NOMO-1 (cell line): Measurements from ENCODE around the gene TTLL9.

Source experiments
- DNase-seq, 2 experiments: peaks; one replicate each; lab custom pipeline; 2025; ENCODE audit not compliant: unreplicated experiment in 2 of 2; lab: John Stamatoyannopoulos, UW

TTLL9 gene

DNA sequence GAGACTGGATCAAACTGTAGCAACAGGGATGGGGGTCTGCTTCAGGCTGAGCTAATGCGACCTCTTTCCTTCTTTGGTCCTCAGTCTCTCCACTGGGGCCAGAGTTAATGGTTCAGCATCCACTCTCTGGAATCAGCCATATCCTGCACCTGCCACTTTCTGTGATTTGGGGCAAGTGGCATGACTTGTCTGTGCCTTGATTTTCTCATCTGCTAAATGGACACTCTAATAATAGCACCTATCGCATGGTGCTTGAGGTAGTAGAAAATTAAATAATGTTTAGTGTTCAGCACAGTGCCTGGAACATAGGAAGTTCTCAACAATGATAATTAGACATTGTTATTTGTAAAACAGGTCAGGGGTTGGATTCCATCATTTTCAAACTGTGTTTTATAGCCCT, 103.9 kb downstream of the TTLL9 start:
- DNase-seq: no peak

DNA sequence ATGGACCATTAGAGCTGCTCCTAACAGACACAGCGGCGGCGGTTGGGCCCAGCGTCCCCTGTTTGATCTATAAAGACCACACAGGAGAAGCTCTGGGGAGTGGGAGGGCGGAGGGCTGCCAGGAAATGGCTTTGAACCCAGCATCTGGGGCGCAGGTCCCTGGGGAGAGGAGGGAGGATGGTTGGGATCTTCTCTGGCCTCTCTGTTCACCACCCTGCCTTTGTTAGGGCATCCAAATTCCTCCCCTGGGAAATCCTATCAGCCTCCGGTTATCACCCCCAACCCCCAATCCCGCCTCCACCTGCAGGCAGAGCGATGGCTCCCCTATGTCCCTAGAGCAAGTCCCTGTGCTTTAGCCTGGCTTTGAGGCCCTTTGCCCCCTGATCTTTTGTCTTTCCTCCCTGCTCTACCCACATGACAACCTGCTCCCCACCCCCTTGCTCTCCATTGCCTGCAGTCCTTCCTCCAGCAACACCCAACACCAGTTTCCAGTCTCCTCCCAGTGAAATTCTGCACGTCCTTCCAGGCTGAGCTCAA, 104.6 kb downstream of the TTLL9 start:
- DNase-seq: no peak

DNA sequence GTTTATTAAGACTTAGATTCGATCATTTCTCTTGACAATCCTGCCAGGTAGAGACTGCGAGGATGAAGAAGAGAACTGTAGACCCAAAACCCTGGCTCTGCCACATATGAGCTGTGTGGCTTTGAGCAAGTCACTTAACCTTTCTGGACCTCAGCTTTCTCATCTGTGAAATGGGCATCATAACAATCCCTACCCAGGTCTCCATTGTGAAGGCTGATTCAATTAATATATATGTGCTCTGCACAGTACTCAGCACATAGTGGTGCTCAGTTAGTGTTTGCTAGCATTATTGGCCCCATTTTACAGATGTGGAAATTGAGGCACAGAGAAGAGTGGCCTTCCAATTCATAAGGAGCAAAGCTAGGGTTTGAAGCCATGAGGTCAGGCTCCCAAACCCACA, 105.4 kb downstream of the TTLL9 start:
- no peak for DNase-seq

DNA sequence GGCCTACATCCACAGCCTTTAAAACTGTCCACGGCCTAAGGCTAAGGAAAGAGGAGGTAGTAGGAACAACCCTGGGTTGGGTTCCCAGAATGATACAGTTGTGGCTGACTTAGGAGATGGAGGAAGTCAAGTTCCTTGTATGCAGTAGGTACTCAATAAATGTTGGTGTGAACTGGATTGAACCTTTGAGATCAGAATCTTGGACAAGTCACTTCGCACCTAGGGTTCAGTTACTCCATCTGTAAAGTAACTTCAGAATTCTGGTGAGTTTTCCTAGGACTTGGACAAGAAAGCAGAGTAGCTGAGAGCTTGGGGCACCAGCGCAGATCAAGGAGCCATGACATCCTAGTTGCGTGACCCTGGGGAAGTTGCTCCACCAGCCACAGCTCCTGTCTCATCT, 106.6 kb downstream of the TTLL9 start:
- DNase-seq: no peak

DNA sequence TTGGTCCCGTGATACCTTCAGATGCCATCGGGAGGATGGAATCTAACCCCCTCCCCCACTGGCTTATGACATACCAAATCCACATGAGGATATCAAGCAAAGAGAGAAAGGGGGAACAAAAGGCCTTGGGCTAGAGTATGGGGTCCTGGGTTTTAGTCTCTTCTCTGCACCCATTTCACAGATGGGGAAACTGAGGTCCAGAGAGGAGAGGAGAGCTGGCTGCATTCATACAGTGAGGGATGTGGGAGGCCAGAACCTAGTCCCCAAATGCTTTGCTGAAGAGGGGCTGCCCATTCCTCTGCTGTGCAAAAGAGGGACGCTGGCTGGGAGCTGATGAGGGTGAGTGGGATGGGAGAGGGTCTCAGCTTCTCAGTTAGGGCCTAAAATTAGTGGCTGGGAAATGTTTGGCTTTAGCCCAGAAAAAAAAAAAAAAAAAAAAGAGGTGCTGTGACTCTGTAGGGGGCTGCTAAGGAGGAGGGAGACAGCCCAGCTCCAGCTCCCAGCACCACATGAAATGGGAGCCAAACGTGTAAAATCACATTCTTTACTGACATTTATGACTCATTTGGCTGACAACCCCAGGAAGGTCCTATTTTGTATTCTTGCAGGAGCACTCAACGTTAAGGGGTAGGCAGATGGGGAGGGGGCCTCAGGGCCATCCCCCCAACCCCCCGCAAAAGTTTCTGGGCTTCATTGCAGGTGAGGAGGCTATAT, 109.4 kb downstream of the TTLL9 start:
- no peak for DNase-seq

DNA sequence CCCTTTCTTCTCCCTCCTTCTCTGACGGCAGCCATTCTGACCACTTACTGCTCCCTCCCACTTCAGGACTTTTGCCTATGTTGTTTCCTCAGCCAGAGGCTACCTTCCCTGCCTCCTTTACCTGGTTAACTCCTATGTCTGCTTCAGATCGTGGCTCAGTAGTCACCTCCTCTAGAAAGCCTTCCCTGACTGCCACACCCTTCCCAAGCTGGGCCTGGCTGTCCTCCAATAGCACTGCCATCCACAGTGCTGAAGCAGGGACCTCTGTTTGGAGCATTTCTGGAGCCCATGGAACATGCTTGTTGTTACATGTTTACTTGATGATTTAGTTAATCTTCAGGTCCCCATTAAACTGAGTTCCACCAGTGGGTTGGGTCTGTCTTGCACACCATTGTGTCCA, 111.3 kb downstream of the TTLL9 start:
- DNase-seq: no peak

DNA sequence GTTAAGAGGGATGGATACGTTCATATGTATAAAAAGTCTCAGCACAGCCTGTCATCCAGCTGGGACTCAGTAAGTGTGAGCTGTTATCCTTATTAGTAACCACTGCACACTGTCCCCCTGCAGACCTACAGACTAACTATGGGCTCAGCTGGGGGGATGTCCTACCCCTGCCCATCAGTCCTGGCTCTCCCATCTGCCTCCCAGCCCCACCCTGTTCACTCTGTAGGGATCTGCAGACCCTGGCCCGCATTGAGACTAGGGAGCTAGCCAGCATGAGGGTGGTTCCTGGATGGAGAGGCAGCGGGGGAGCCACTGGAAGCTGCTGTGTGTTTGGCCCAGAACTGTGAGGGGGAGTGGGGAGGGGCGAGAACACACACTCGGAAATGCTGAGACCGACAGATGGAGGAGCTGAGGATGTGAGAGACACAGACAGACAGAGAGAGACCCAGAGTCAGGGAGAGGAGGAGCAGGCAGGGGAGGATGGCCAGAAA, 114.6 kb downstream of the TTLL9 start:
- no peak for DNase-seq

DNA sequence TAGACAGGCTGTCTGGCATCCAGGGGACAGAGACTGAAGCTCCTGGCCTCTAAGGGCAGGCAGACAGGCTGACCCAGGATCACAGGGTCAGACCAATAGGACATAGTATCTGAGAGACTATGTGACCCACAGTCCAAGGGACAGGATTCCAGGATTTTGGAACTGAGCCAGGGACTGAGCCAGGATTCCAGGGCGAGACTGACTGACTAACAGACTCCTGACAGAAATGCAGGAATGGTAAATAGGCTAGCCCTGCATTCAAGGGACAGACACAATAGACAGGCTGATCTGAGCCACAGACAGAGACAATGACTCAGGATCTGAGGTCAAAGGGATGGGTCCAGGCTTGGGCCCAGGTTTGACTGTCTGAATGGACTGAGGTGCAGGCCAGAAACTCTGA, 117.3 kb downstream of the TTLL9 start:
- no peak for DNase-seq

DNA sequence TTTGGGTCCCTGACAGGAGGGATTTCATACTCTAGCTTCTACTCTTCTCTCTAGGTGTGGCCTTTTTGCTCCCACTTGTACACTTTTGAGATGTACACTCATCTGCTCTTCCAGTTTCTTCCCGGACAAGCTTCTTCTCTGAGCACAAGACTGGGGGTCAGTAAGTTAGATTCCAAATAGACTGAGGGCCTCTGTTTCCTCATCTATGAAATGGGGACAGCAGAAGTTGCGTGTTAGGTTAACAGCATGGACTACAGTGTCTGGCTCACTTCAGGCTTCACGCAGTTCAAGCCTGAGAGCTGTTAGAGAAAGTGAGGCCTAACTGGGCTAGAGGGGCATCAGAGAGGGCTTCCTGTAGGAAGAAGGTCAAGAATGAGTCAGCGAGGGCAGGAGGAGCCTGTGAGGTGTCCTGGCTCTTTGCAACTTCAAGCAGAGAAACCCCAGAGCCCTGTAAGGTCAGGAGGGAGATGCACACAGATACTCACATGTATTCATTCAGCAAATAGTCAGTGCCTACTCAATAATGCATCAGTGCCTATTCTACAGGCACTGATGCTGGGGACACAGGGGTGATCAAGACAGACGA, 118.1 kb downstream of the TTLL9 start:
- no peak for DNase-seq

DNA sequence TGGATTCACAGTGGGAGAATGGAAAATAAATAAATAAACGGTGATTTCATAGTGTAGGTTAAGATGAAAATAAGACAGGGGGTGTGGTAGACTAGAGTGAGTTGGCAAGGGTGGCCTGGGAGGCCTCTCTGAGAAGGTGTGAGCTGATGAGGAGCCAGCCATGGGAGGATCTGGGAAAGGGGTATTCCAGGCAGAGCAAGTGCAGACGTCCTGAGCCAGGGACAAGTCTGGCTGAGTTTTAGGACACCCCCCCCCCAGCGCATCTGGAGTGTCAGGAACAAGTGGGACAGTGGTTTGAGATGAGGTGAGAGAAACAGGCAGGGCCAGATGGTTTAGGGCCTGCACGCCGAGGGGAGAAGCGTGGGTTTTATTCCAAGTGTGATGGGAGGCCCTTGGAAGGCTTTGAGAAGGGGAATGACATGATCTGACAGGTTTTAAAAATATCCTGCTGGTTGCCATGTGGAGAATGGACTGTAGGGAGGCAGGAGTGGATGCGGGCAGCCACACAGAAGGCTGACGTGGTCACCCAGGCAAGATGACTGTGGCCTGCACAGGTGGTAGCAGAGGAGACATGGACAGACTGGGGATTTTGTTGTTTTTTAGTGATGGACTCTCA, 118.7 kb downstream of the TTLL9 start:
- DNase-seq: no peak

DNA sequence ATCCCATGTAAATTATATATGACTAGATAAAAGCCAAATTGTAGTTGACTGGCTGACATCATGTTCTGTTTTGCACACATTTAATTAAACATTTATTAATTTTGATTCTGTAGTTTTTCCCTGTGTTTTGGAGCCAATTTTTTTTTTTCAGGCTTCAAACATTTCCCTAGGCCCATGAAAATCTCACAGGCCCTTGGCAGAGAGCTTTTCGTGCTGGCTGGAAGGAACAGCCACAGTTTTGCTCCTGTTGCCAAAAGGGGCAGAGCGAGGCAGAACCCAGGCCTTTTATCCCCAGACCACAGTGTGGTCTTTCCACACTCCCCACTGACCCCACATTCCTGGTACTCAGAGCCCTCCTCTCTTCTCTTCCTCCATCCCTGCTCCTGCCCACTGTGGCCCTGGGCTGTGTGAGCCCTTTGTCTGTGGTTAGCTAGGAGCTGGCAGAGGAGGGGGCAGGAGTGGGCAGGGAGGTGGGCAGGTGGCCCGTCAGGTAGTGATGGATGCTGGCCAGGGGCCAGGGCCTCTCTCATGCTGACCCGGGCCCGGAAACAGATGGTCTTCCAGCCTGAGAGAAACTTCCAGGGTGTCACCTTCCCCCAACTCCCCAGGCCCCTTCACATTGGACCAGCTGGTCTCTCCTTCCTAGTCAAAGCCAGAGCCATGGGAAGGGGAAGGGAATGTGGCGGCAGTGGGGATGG, 120.4 kb downstream of the TTLL9 start:
- DNase-seq: no peak

DNA sequence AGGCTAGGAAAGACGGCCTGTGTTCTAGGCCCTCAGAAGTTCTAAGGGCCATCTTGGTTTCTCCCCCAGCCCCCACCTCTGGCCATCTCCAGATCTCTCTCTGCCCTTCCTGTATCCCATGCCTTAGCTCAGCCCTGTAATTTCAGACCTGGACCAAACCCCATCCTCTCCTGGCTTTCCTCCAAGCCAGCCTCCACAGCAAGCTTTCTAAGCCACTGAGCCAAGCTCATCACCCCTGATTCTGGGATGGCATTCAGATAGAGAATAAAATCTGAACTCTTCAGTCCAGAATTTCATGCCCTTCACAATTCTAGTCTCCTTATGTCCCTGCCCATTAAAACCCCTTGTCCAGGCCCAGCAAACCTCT, 120.9 kb downstream of the TTLL9 start:
- no peak for DNase-seq

DNA sequence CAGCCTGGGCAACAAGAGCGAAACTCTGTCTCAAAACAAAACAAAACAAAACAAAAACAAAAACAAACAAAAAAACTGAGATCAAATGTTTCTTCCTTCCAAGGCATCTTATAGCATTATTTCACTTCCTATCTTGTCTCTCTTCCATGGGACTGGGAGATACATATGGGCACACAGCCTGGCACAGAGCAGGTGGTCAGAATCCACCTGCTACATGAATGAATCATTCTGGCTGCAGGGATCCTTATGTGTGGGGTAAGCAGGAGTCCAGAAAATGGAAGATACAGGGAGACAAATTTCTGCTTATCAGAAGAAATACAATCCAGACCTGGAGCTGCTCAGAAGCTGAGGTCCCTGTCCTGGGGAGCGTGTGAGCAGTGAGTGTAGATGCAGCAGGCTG, 121.7 kb downstream of the TTLL9 start:
- no peak for DNase-seq
